ENCODE measurements around the gene SETD2. TPM values are rescaled to one million over a fixed set of nuclear protein-coding genes. Genes with fewer than 3 reads are reported as not detected.

The SETD2 gene
- total and polyA plus RNA-seq, 2 of the 8 experiments (the other 6 are each of a cell fraction or from before 2014, with no cell fraction given): 15.7 to 46.3 TPM

- peak; percentile 70 for TF ChIP-seq ASH2L (IDR thresholded peaks at IDR 0.05; ENCODE audit: low read length)
- no peak for TF ChIP-seq MAFK (IDR thresholded peaks at IDR 0.05; ENCODE audit: low read depth, low read length)
- TF ChIP-seq TAF1 (IDR thresholded peaks at IDR 0.05; ENCODE audit: low read depth, low read length): peak; percentile 53; the same call in 1 of the 2 replicates
- peak in 1 of 2 experiments; percentile 78; a peak in 2 of 3 replicates for TF ChIP-seq POLR2A (IDR thresholded peaks at IDR 0.05; ENCODE audit: control extremely low read depth in 1 of 2, low read depth in 2 of 2, low read length in 2 of 2)
- no peak for TF ChIP-seq JUN (IDR thresholded peaks at IDR 0.05; ENCODE audit: low read depth, low read length)
- TF ChIP-seq GABPA (IDR thresholded peaks at IDR 0.05; ENCODE audit: borderline replicate concordance, insufficient read depth, low read length): peak; percentile 33; the same call in 1 of the 2 replicates
- no peak for TF ChIP-seq BACH1 (IDR thresholded peaks at IDR 0.05; ENCODE audit: low read length)
- TF ChIP-seq POLR2AphosphoS5 (IDR thresholded peaks at IDR 0.05; ENCODE audit: low read depth, low read length): peak; percentile 70; the same call in 1 of the 2 replicates
- peak; percentile 95 for TF ChIP-seq E2F6 (IDR thresholded peaks at IDR 0.05)
- no peak for TF ChIP-seq SIX5 (IDR thresholded peaks at IDR 0.05; ENCODE audit: low read depth, low read length)
- TF ChIP-seq EZH2 (IDR thresholded peaks at IDR 0.05; ENCODE audit: low read depth, low read length, severe bottlenecking): no peak
- no peak for TF ChIP-seq JUND (IDR thresholded peaks at IDR 0.05; ENCODE audit: low read length)
- TF ChIP-seq FOSL1 (IDR thresholded peaks at IDR 0.05; ENCODE audit: insufficient read depth, low read depth, low read length): no peak
- TF ChIP-seq HDAC6 (IDR thresholded peaks at IDR 0.05; ENCODE audit: low read depth, low read length): no peak
- no peak for TF ChIP-seq SP4 (IDR thresholded peaks at IDR 0.05; ENCODE audit: low read length)
- TF ChIP-seq CBX5 (IDR thresholded peaks at IDR 0.05; ENCODE audit: low read depth, low read length): no peak
- no peak; a peak in 1 of 4 replicates for TF ChIP-seq RAD21 (IDR thresholded peaks at IDR 0.05 in 1 of 2, conservative IDR thresholded peaks at IDR 0.05 in 1 of 2; ENCODE audit: low read depth in 2 of 2, low read length in 2 of 2)
- no peak for TF ChIP-seq RBBP5 (IDR thresholded peaks at IDR 0.05; ENCODE audit: borderline replicate concordance, low read depth, low read length)
- peak; percentile 55; the same call in 1 of the 2 replicates for TF ChIP-seq TBP (IDR thresholded peaks at IDR 0.05; ENCODE audit: low read depth, low read length)
- TF ChIP-seq CHD2 (IDR thresholded peaks at IDR 0.05; ENCODE audit: low read length): no peak; the same call in 1 of the 2 replicates
- TF ChIP-seq BCL11A (IDR thresholded peaks at IDR 0.05; ENCODE audit: low read depth in 2 of 2, low read length in 2 of 2): no peak
- TF ChIP-seq RFX5 (IDR thresholded peaks at IDR 0.05; ENCODE audit: borderline replicate concordance, low read depth, low read length): no peak
- TF ChIP-seq GTF2F1 (IDR thresholded peaks at IDR 0.05; ENCODE audit: borderline replicate concordance, low read depth, low read length): peak; percentile 42; the same call in 1 of the 2 replicates
Observed at GRCh38 chr3:46978985-46979944, 184.6 kb downstream of the SETD2 start, which contains the start of gene NBEAL2 (continued).

Measured in H1 (cell line).